GM19035 (cell line): Measurements from ENCODE around the gene ATP8A1.
"Not testable (repeated sequence)": the region's sequence is repeated elsewhere in the genome, so short reads cannot be mapped to it uniquely, and the experiment has no call there.

ENCODE experiments used
- ATAC-seq: cut with Tn5 transposase; IDR thresholded peaks from one replicate; pipeline ENCODE4 v1.9.1; 2021; ENCODE audit not compliant: unreplicated experiment

ATP8A1 gene

DNA sequence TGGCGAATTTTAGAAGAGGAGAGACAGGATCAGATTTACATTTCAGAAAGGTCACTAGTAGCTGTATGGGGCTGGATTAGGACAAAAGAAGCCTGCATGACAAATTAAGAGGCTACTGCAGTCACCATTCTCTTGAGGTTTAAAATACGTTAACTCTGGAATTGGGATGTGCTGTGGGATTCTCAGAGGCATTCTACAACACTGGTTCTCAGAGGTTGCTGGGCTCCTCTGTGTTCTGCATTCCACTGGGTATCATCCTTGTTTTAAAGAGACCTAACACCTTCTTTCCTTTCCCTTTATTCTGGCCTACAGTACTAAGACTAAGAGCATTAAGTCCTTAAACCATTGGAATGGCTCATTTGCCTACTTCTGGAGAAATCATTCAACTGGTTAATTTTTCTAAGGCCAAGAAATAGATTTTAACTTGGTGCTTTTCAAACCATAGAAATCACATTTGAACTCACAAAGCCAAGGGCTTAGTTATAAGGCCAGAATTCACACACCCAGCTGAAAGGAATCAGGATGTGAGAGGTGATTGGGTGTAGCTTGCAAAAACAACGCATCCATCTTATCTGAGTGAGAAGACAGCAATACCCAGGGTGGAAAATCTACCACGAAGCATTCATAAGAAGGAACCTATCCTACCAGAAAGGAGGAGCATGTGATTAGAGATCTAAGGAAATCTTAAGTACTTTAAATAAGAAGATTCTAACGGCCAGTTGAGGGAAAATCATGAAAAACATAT lies 143.0 kb downstream of the ATP8A1 start:
- ATAC-seq = no peak

DNA sequence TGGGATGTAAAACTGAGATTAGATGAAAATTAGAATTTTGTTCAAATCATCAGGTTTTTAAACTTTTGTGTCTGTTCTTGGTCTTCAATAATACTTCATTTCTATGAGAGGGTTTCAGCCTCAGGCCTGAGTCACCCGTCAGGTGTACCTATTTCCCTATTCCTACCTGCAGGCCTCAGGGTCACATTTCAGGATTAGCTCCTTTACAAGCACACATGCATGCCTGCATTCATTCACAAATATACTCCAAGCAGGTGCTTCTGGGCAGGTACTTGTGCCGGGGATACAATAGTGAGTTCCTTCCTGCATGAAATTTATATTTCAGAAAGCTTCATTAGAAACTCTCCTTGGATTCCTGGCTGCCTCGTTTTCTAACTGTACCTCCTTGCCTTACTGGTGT lies 144.7 kb downstream of the ATP8A1 start:
- no peak for ATAC-seq

DNA sequence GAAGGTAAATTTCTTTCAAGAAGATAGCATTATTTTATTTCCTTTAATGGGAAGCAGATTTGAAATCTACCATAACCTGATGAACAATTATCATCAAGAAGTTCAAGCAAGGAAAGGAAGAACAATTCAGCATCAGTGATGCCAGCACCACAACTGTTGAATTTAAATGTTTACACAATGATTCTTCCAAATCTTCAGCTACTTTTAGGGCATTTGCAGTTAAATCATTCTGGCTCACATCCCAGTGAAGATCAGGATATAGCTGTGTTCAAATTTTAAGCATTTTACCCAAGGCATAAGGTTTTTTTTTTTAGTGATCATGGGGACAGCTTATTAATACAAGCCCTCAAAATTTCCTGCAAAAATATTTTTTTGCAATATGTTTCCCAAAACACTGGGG lies 146.7 kb downstream of the ATP8A1 start:
- ATAC-seq = no peak

DNA sequence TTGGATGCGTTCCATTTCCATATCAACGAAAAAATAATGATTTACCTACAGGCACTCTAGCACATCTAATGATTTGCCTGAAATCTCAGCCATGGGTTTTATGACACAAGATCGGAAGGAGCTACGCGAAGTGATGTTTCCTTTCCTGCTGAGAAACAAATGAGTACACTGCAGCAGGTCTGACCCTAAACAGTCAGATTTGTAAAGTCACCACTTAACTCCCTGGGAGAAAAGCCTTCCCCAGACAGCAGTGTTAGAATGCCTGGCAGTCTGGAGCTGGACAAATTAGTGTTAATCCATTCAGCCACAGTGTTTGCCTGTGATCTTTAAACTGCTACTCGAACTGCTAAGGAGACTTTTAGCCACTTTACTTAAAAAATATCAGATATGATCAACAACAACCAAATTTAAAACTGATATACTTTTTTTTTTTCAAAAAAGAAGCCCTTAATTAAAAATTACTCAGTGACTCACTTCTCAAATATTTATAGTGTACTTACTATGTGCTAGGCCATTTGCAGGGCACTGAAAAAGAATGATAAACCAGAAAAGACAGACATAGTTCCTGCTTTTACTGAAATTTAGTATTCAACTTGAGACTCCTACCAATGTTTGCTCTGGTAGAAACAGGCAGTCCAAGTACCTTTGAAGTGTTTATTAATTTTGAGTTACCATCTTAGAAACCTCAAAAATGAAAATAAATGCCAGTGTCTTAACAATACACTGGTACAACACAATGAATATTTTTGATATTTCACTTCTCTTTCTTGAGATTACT lies 155.1 kb downstream of the ATP8A1 start:
- ATAC-seq = no peak

DNA sequence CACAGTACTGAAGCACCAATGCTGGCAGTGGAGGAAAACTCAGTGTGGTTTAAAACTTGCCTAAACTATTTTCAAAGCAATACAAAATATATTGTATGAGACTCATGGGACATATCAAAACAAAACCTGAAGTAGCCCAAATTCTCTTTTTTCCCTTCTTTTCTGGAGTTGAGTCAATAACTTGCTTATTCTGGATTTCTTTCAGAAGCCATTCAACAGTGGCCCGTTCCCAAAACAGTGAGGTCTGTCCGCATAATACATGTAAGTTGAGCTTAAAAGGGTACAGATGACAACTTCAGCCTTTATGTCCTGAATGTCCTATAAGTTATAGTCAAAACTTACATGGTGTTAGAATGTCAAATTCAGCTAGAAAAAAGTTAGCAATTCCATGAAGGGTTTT lies 158.9 kb downstream of the ATP8A1 start:
- no peak for ATAC-seq

DNA sequence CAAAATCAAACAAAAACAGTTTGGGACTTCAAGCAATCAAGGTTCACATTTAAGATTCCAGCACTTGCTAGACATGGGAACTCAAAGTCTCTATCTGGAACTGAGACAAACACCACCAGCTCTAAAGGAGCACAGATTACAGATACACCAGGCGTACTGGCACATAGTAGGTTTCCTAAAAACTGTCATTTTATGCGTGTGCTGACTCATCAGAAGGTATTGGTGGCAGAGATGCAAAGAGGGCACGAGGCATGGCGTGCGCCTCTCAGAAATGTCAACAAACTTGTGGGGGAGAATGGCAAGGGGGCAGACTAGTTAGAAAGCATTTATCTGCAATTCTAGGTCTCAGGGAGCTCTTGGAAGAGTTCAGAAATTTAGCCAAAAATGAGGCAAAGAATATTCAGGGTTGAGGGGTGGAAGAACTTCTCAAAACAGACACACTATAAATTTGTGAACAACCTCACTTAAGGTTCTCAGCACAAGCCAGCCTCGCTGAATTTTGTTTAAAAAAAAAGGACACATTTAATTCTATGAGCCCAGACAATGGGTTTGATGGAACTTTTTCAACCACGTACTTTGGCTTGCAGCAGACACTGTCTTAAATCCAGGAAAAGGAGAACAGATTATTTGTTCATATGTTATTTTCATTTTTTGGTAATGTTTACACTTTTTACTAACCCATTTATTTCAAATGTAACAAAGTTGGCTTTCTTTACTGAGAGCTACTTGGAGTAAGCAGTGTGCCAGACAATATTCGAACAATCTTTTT lies 159.6 kb downstream of the ATP8A1 start:
- no peak for ATAC-seq

DNA sequence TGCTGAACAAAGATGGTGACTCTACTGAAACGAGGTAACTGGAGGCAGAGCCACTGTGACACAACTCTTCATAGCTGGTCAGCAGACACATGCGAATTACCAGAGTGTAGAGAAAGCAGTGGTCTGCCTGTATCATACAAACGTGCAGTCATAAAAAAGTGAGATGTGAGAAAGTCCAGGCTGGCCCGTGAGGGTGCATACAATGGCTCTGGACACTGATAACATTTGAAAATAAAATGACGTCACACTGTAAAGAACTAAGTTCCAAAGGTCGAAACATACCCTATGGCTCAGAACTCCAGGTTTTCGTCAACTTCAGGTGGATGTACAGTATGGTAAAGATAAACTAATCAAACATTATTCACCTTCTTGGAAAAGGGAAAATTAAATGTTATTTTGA lies 163.9 kb downstream of the ATP8A1 start:
- no peak for ATAC-seq

DNA sequence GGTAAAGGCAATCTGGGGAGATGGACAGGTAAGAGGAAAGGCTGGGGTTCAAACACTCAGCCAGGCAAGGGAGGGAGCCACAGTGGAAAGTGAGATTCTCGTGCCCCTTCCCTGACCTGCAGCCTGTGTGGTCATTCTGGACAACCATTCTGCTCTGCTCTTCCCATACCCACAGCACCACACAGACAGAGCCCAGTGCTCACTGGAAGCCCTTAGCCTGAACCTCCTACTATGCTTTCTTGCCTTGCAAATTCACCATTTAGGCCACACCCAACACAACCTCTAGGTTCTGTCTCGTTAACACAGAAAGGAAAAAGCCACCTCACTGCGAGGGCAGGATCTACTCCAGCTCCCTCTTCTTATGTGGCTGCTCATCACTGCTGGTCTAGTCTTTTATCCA lies 166.9 kb downstream of the ATP8A1 start:
- no peak for ATAC-seq

DNA sequence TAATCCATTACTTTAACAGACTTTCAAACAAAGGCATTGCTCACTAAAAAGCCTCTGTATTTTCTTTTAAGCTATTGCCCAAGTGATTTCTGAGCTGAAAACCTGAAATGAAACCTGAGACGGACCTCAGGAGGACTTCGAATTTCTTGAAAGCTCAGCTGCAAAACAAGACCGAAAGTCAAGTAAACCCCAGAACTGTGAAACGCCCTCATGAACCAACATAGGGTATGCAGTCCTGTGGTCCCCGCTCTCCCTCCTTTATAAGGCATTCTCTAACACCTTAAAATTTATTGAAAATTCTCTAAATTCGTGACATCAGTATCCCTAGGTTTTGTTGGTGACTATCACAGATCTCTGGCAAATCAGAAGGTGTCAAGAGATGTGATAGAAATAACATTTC lies 167.8 kb downstream of the ATP8A1 start:
- peak; percentile 73 for ATAC-seq

DNA sequence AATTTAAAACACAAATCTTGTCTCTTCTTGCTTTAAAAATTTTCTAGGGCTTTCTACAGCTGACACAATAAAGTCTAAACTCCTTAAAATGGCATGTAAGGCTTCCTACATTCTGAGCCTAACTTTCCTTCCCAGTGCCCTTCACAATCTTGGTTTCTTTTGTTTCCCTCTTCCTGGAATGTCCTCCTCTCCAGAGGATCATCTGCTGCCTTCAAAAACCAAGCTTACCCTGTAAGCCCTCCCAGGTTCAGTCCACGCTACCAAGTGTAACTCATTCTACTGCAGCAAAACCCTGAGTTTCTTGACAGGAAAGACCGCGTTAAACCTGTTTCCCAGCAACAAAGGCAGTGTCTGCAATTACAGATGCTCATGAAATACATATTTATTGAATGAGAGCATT lies 168.4 kb downstream of the ATP8A1 start:
- no peak for ATAC-seq

DNA sequence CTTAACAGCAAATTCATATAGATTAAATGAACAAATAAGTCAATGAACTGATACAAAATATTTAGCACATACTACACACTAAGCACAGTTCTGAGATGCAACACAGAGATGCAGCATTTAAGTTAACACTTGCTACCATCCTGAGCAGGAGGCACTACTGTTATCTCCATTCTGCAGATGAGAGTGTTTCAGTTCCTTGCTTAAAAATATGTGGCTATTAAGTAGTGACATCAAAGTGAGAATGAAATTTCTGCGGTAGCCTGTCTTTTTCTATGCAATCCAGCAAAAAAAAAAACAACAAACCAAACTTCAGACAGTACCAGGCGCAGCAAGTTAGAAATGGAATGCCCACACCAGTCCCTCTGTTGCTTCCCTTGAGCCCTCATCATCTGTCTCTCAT lies 168.8 kb downstream of the ATP8A1 start:
- peak; percentile 80 for ATAC-seq

DNA sequence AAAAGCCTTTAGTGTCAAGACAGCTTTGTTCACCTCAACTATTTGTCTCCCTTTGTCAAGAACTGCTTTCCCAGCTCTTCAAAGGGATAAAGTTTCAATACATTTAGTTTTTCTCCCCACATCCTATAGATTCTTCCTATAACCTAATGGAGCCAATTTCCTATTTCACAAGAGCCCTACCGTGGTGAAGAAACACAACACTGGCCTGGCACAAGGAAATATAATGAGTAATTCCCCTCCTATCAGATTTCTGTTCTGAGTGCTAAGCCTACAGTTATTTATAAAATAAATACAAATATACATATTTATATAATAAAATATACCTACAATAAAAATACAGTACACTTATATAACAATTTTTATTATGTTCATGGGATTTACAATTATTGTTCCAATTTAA lies 169.7 kb downstream of the ATP8A1 start:
- no peak for ATAC-seq

DNA sequence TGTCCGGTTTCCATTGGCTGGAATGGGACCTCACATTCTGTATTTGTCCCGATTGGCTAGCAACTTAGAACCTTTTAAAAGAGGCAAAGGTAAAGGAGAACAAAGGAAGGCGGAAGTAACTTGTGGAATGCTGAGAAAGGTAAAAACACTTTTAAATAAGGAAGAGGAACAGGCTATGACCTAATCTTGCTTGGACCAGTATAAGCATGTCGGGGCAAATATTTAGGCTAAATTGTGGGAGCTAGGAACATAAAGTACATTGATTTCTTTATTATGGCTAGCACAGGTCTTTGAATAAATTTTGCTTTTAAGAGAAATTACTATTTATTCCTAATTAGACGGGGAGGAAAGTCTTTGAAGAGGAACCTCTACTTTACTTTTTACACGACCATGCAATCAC lies 170.7 kb downstream of the ATP8A1 start:
- ATAC-seq = not testable (repeated sequence)

DNA sequence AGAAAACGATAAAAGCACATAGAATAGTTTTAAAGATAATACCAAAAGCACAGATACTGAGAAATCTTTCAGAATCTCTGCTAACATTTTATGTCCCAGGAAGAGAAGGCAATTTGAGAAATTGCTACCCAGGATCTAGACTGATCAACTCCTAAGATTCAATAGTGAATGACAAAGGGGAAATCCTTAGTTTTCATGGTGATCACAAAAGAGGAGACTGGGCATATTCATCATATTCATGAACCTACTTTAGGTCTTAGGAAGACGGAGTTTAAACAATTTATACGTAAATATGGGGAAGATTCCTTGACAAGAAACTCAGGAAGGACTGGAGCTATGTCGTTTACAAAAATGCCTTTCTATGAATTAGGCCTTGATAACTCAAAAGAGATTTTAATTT lies 172.3 kb downstream of the ATP8A1 start:
- no peak for ATAC-seq

DNA sequence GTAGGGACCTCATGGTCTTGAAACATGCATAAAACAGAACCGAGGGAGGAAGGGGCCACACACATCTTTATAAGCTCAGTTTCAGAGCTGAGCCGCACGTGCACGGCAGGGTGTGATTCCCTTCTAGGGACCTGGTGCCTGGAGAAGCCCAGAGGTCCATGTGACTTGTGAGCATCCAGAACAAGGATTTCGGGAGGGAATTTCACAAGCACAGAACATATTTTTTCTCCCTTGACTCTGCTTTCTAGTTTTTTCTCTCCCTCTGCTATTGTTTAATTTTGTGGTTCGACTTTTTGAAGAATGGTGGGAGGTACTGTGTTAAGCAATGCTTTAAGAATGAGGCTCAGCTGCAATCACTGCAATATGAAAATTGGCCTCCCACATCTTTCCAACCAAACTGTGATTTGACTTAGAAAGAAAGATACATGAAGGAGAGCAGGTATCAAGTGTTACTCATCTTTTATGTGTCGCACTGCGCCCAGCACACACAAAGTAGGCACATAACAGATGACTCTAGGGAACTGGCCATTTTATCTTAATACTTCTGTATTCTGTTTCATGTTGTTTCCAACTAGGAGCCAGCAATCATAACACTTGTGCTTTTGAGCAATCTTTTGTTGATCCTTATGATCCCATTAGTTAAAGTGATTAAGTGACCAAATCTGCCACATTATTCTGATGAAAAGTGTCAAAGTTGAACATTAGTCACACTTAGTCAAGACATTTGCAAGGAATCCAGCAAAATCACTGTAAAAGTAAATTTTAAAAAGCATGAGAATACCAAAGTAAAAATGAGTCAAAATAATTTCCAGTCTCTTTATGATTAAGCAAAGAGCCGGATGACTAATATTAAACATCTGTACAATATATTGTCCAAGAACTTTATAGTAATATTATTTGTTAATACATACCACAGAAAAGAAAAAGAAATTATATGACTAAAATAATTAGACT lies 173.2 kb downstream of the ATP8A1 start:
- no peak for ATAC-seq

DNA sequence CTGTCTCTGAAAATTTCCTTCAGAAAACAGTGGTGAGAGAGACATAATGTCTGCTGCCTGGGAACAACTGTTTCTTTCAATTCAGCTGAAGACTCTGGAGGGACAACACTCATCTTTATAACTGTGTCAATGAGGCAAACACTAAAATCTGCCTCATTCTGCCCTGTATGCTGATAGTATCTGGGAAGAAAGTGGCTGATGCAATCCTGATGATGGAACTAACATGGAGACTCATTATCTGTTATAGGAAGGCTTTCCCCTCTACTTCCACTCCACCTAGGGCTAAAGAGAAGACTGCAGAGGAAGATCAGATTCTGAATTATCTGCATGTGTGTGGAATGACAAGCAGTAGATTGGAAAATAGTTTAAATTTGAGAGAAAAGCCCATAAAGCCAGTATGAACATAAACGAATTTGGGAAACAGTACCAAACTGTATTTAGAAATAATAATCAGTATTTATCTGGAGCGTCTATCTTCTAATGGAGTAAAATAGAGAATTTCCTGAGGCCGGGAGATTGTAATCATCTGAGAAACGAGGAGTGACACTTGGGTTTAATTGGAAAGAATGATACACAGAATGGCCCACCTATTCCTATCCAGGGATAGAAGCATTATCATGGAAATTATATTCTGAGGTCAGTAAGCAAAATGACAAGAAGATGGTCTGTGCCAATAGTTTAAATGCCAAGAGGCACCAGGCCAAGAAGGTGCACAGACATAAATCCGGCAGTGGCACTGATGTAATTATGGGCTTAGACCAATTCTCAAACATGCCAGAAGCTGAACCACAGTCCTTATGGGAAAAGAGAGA lies 174.2 kb downstream of the ATP8A1 start:
- ATAC-seq = no peak

DNA sequence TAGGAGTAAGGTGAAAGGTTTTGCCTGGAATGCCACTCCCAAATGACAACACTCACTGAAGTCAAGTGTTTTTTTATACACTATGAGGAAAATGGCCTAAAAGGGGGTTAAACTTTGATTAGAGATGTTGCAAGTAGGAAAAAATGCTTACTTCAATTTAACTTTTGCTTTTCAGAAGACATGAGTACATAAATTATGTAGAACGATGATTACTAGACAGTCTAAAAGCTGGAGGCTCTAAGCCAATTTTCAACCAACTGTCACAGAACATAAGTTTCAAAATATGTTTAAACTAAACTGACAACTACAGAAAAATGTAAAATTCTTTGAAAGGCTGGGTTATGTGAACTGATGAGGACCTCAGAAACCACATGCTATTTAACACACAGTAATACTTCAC lies 176.2 kb downstream of the ATP8A1 start:
- ATAC-seq = no peak

DNA sequence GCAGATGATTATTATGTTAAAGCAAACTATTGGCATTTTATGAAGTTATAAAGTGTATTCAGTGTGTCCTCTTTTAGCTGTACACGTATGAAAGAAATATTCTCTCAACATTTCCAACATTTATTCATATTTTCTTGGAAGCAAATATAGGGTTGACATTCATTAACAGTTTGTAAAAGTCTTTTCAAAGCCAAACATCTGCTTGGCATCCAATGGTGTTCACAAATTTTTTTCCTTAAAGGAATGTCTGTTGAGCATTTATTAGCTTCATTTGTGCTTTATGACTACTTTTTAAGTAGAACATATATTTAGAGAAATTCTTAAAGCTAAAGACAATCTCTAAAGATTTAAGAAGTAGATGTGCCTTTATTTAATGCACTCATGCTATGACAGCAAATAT lies 176.6 kb downstream of the ATP8A1 start:
- no peak for ATAC-seq

DNA sequence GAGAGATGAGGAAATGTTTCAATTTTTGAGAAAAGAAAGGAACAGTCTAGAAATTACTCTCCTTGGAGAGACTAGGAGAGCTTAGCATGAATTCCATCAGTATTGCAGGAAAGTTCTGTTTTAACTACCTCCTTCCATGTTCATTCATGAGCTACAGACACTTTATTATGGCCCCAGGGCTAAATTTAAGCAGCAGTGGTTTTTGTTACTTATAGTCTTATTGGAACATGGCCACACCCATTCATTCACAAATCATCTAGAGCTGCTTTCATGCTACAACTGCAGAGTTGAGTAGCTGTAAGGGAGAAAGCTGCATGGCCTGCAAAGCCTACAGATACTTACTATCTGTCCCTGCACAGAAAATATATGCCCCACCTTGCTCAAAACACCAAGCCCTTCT lies 178.0 kb downstream of the ATP8A1 start:
- ATAC-seq = no peak

DNA sequence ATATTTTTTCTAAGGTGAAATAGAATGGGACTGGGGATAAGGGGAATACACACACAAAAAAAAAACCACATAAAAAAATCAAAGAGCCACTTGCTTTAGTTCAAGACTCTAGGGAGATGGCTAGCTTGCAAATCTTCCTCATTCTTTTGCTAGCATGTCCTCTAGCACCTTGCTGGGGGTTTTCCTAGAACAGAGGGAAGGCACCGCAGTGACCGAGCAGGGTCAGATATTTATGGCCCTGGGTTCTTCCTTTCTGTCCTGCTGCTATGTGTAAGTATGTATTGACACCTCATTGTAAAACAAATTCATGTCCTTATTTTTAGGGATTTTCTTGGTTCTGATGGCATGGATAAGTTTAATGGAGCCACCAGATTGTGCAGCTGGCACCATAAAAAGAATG lies 178.4 kb downstream of the ATP8A1 start:
- ATAC-seq = peak; percentile 58
